HCT116 (cell line): ENCODE results near the gene ARHGEF19.

Experiments
- EGR1 ChIP-seq: IDR thresholded peaks from 2 replicates; pipeline ENCODE4 v1.6.1; 2012; ENCODE audit warnings: low read depth
- EZH2 ChIP-seq: fragments of 200-600 bp; sonication (generic); IDR thresholded peaks from 2 replicates; pipeline ENCODE4 v1.6.1; 2017; ENCODE audit warnings: antibody characterized with exemption, mixed run types
- EZH2phosphoT487 ChIP-seq: fragments of 200-600 bp; IDR thresholded peaks from 2 replicates; pipeline ENCODE4 v1.6.1; 2018; ENCODE audit warnings: antibody characterized with exemption, borderline replicate concordance
- POLR2A ChIP-seq: IDR thresholded peaks from 2 replicates; pipeline ENCODE4 v1.7.0; 2011; ENCODE audit warnings: borderline replicate concordance; ENCODE audit not compliant: insufficient read depth, insufficient read length; ENCODE audit errors: extremely low read depth
- RAD21 ChIP-seq: IDR thresholded peaks from 2 replicates; pipeline ENCODE4 v1.6.1; 2012; ENCODE audit warnings: low read depth, mild to moderate bottlenecking
- SIN3A ChIP-seq: IDR thresholded peaks from 2 replicates; pipeline ENCODE4 v1.6.1; 2012; ENCODE audit warnings: low read depth
- TCF7L2 ChIP-seq: IDR thresholded peaks from 2 replicates; pipeline ENCODE4 v1.7.0; 2011; ENCODE audit warnings: borderline replicate concordance, inconsistent platforms; ENCODE audit not compliant: insufficient read depth, insufficient read length; ENCODE audit errors: extremely low read depth
- YY1 ChIP-seq: IDR thresholded peaks from 2 replicates; pipeline ENCODE4 v1.6.1; 2011; ENCODE audit warnings: low read length, low read depth, moderate library complexity, mild to moderate bottlenecking; ENCODE audit not compliant: insufficient replicate concordance; ENCODE audit errors: extremely low read depth
- ZFX ChIP-seq: fragments of 450-650 bp; IDR thresholded peaks from 2 replicates; pipeline ENCODE4 v1.6.1; 2017
- TF ChIP-seq, protein P1 (sequence below): IDR thresholded peaks from 2 replicates; pipeline ENCODE4 v1.6.1; 2012; ENCODE audit warnings: low read depth
- TF ChIP-seq, protein P2 (sequence below), 3 experiments: fragments of 200-600 bp in 1 of 3; sonication (generic) in 1 of 3; IDR thresholded peaks in 2 of 3; conservative IDR thresholded peaks in 1 of 3; 2 replicates each; pipeline ENCODE4 v1.5.1; 2012 to 2017; ENCODE audit warnings: low read depth in 2 of 3, low read length in 2 of 3, antibody characterized with exemption in 1 of 3, borderline replicate concordance in 1 of 3, control low read depth in 1 of 3, mild to moderate bottlenecking in 1 of 3, mixed read lengths in 1 of 3, mixed run types in 1 of 3, moderate library complexity in 1 of 3; ENCODE audit not compliant: insufficient read depth in 1 of 3

DNA sequence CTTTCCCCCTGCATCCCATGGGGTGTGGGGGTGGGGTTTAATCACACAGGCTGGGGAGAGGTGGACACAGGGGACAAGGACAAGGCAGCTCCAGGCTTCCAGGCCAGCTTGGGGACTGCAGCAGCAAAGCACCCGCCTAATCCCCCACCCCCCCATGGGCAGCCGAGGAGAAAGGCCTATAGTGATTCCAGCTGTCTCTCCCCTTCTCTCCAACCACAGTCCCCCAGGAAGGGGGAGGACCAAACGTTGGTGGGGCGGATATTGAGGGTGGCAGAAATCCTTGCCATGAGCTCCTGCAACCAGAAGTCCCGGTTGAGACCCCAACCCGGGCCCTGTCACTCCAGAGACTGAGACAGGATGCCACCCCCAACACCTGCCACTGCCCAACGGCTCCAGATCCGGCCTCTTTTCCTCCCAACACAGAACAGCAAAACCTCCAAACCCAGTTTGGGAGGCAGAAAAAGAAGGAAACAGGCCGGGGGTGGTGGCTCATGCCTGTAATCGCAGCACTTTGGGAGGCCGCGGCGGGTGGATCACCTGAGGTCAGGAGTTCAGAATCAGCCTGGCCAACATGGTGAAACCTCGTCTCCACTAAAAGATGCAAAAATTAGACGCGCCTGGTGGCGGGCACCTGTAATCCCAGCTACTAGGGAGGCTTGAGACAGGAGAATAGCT is 58.3 kb downstream of the ARHGEF19 start:
- no peak for TF ChIP-seq EGR1
- TF ChIP-seq, protein P1, sequence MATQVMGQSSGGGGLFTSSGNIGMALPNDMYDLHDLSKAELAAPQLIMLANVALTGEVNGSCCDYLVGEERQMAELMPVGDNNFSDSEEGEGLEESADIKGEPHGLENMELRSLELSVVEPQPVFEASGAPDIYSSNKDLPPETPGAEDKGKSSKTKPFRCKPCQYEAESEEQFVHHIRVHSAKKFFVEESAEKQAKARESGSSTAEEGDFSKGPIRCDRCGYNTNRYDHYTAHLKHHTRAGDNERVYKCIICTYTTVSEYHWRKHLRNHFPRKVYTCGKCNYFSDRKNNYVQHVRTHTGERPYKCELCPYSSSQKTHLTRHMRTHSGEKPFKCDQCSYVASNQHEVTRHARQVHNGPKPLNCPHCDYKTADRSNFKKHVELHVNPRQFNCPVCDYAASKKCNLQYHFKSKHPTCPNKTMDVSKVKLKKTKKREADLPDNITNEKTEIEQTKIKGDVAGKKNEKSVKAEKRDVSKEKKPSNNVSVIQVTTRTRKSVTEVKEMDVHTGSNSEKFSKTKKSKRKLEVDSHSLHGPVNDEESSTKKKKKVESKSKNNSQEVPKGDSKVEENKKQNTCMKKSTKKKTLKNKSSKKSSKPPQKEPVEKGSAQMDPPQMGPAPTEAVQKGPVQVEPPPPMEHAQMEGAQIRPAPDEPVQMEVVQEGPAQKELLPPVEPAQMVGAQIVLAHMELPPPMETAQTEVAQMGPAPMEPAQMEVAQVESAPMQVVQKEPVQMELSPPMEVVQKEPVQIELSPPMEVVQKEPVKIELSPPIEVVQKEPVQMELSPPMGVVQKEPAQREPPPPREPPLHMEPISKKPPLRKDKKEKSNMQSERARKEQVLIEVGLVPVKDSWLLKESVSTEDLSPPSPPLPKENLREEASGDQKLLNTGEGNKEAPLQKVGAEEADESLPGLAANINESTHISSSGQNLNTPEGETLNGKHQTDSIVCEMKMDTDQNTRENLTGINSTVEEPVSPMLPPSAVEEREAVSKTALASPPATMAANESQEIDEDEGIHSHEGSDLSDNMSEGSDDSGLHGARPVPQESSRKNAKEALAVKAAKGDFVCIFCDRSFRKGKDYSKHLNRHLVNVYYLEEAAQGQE, result no peak
- no peak for TF ChIP-seq POLR2A
- TF ChIP-seq, protein P2, sequence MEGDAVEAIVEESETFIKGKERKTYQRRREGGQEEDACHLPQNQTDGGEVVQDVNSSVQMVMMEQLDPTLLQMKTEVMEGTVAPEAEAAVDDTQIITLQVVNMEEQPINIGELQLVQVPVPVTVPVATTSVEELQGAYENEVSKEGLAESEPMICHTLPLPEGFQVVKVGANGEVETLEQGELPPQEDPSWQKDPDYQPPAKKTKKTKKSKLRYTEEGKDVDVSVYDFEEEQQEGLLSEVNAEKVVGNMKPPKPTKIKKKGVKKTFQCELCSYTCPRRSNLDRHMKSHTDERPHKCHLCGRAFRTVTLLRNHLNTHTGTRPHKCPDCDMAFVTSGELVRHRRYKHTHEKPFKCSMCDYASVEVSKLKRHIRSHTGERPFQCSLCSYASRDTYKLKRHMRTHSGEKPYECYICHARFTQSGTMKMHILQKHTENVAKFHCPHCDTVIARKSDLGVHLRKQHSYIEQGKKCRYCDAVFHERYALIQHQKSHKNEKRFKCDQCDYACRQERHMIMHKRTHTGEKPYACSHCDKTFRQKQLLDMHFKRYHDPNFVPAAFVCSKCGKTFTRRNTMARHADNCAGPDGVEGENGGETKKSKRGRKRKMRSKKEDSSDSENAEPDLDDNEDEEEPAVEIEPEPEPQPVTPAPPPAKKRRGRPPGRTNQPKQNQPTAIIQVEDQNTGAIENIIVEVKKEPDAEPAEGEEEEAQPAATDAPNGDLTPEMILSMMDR (IDR thresholded peaks at IDR 0.05 in 2 of 3, conservative IDR thresholded peaks at IDR 0.05 in 1 of 3; ENCODE audit: borderline replicate concordance in 1 of 3, insufficient read depth in 1 of 3, low read depth in 2 of 3, low read length in 2 of 3), result no peak
- no peak for TF ChIP-seq RAD21
- TF ChIP-seq TCF7L2, result no peak
- TF ChIP-seq ZFX, result no peak
- TF ChIP-seq EZH2, result no peak
- no peak for TF ChIP-seq SIN3A
- TF ChIP-seq YY1, result no peak
- TF ChIP-seq EZH2phosphoT487, result no peak
